Transverse colon (tissue), 4 donors: ENCODE results near the gene PHF1. TPM values are rescaled to one million over a fixed set of nuclear protein-coding genes. Genes with fewer than 3 reads are reported as not detected.

Experiments
- DNase-seq: peaks from one replicate; pipeline ENCODE4 v3.0.0-alpha.2; 2019
- H3K27ac ChIP-seq, 4 donors: fragments of 200-600 bp; sonication (generic); 2 replicates each; pipeline ENCODE4 v1.5.1; 2016 to 2018; ENCODE audit warnings: inconsistent platforms in 4 of 4
- H3K27me3 ChIP-seq: fragments of 200-600 bp; sonication (generic); 2 replicates; pipeline ENCODE4 v1.5.1; 2017; ENCODE audit warnings: inconsistent platforms
- H3K36me3 ChIP-seq, 4 donors: fragments of 200-600 bp; sonication (generic); 2 replicates each; pipeline ENCODE4 v1.5.1; 2017 to 2019; ENCODE audit warnings: inconsistent platforms in 4 of 4
- H3K4me1 ChIP-seq, 4 donors: fragments of 200-600 bp; sonication (generic); 2 replicates each; pipeline ENCODE4 v1.5.1; 2017 to 2020; ENCODE audit warnings: inconsistent platforms in 4 of 4
- H3K4me3 ChIP-seq, 4 donors: fragments of 200-600 bp; sonication (generic); 1 replicate in 1 of 4; 2 replicates in 3 of 4; pipeline versions ENCODE4 v1.5.1 to v1.6.1; 2017 to 2019; ENCODE audit warnings: inconsistent platforms in 4 of 4
- H3K9me3 ChIP-seq, 2 donors: fragments of 200-600 bp; sonication (generic); 2 replicates each; pipeline ENCODE4 v1.5.1; 2017 to 2019; ENCODE audit warnings: inconsistent platforms in 2 of 2
- CTCF ChIP-seq, 5 experiments: fragments of 200-600 bp in 3 of 5; fragments of 450-650 bp in 2 of 5; sonication (generic) in 3 of 5; IDR thresholded peaks; 1 replicate in 2 of 5; 2 replicates in 3 of 5; pipeline ENCODE4 v1.5.1; 2016 to 2017; ENCODE audit warnings: antibody characterized with exemption in 5 of 5, inconsistent platforms in 3 of 5, mild to moderate bottlenecking in 2 of 5, moderate library complexity in 1 of 5
- EP300 ChIP-seq: sonication (generic); formaldehyde crosslinking; IDR thresholded peaks from one replicate; pipeline ENCODE4 v1.6.1; 2017; ENCODE audit warnings: antibody characterized with exemption, low read depth
- POLR2A ChIP-seq: fragments of 450-650 bp; IDR thresholded peaks from one replicate; pipeline ENCODE4 v1.6.1; 2016; ENCODE audit warnings: antibody characterized with exemption, mild to moderate bottlenecking, moderate library complexity
- POLR2AphosphoS5 ChIP-seq, 3 donors: sonication (generic); formaldehyde crosslinking; IDR thresholded peaks; one replicate each; pipeline ENCODE4 v1.6.1; 2016; ENCODE audit warnings: antibody characterized with exemption in 3 of 3
- WGBS, 2 donors: methylation state at CpG; one replicate each; pipeline ENCODE4 v1.1.5; 2018; ENCODE audit warnings: low coverage in 1 of 2; 5-methylcytosine and 5-hydroxymethylcytosine counted together
- in situ Hi-C, 4 donors: fragments of 200-750 bp; cut with MboI; loops; one replicate each; pipeline versions ENCODE4 v1.15.0 to v1.15.1; 2017; ENCODE audit warnings: low sequenced_read_pairs in 3 of 4, low pct_ligation_motif_present in 1 of 4, low pct_unique_long_range_greater_than_20kb in 1 of 4
- intact Hi-C: fragments of 100-400 bp; cut with DNase I; formaldehyde crosslinking; loops from one replicate; pipeline ENCODE4 v1.15.1; 2023; ENCODE audit warnings: low total_unique reads
- total RNA-seq, 4 donors: library from RNA; depleted of rRNA; stranded (reverse); fragments of >200 nt; gene quantifications; one replicate each; pipeline ENCODE4 v1.1.0, GENCODE V29; 2016

The PHF1 gene
- total RNA-seq, 4 donors from 2014 or later = 47.8 to 110 (median 48.4) TPM

- TF ChIP-seq EP300 (no peak), POLR2AphosphoS5 (IDR thresholded peaks at IDR 0.05) (no peak), POLR2A (no peak), CTCF (IDR thresholded peaks at IDR 0.05) (no peak)
- Histone ChIP-seq H3K27ac (no peak overlapping the region), H3K9me3 (no peaks in the 10 kb centered on the region), H3K36me3 (no peaks in the 10 kb centered on the region), H3K4me1 (no peaks in the 10 kb centered on the region), H3K4me3 (no peak overlapping the region), H3K27me3 (no peaks in the 10 kb centered on the region)
- no peak for DNase-seq
- 93% methylated on average over 12 of the region's 18 CpGs; no CpG with 5 or more reads in 1 of the 2 donors for WGBS, 2 donors
- in situ Hi-C loops (no loop called here), intact Hi-C loops (no loop called here)
Measured at GRCh38 chr6:33443619-33444504, 33.0 kb downstream of the PHF1 start.

GRCh38 chr6:33445119-33445603 is 34.3 kb downstream of the PHF1 start:
- WGBS, 2 donors = 60 to 63% methylated on average over 1 to 3 of the region's 3 CpGs
- Histone ChIP-seq H3K4me3 (no peak overlapping the region), H3K27me3 (no peaks in the 10 kb centered on the region), H3K27ac (no peak overlapping the region), H3K36me3 (no peaks in the 10 kb centered on the region), H3K9me3 (no peaks in the 10 kb centered on the region), H3K4me1 (no peaks in the 10 kb centered on the region)
- DNase-seq = no peak
- no peak for TF ChIP-seq POLR2AphosphoS5 (IDR thresholded peaks at IDR 0.05)
- no peak for TF ChIP-seq CTCF (IDR thresholded peaks at IDR 0.05)
- no peak for TF ChIP-seq POLR2A
- no peak for TF ChIP-seq EP300
- in situ Hi-C loops = no loop called here
- intact Hi-C loops = no loop called here

GRCh38 chr6:33446356-33446755 is 35.5 kb downstream of the PHF1 start:
- 93 to 95% methylated on average over 4 to 10 of the region's 10 CpGs for WGBS, 2 donors
- no peaks in the 10 kb centered on the region for H3K27me3 ChIP-seq
- H3K36me3 ChIP-seq = no peaks in the 10 kb centered on the region
- no peak overlapping the region for H3K4me3 ChIP-seq
- intact Hi-C loops (no loop called here), in situ Hi-C loops (no loop called here)
- no peak for DNase-seq
- TF ChIP-seq EP300 = no peak
- no peak for TF ChIP-seq POLR2AphosphoS5 (IDR thresholded peaks at IDR 0.05)
- no peak overlapping the region for H3K27ac ChIP-seq
- no peaks in the 10 kb centered on the region for H3K9me3 ChIP-seq
- H3K4me1 ChIP-seq = no peaks in the 10 kb centered on the region

GRCh38 chr6:33450434-33450833 is 39.6 kb downstream of the PHF1 start:
- intact Hi-C loops = no loop called here
- TF ChIP-seq CTCF (IDR thresholded peaks at IDR 0.05) (no peak), POLR2A (no peak), EP300 (no peak), POLR2AphosphoS5 (IDR thresholded peaks at IDR 0.05) (no peak)
- no peak overlapping the region for H3K27ac ChIP-seq
- H3K27me3 ChIP-seq = no peaks in the 10 kb centered on the region
- H3K4me3 ChIP-seq = no peak overlapping the region
- in situ Hi-C loops = no loop called here
- DNase-seq = no peak
- H3K9me3 ChIP-seq = no peaks in the 10 kb centered on the region
- WGBS, 2 donors = 71 to 72% methylated on average over 3 of the region's 3 CpGs
- H3K36me3 ChIP-seq = no peaks in the 10 kb centered on the region
- H3K4me1 ChIP-seq = peaks cover 6 to 18% (median 16%) of the 10 kb centered on the region in 4 donors
